HFF-Myc (cell line): ENCODE data around the gene XRCC3.

ENCODE experiments used
- DNase-seq: peaks from one replicate; pipeline ENCODE4 v3.0.0-alpha.2; 2011; ENCODE audit warnings: low read depth; ENCODE audit errors: extremely low read depth
- H3K4me3 ChIP-seq: replicated peaks from 2 replicates; pipeline ENCODE4 v1.5.1; 2011; ENCODE audit warnings: low read depth, mild to moderate bottlenecking, control low read depth, low read length
- TF ChIP-seq, protein P1 (sequence below): IDR thresholded peaks from 2 replicates; pipeline ENCODE4 v1.5.1; 2012; ENCODE audit warnings: mild to moderate bottlenecking, low read depth, low read length, control low read depth; ENCODE audit errors: missing control alignments

The XRCC3 gene

DNA sequence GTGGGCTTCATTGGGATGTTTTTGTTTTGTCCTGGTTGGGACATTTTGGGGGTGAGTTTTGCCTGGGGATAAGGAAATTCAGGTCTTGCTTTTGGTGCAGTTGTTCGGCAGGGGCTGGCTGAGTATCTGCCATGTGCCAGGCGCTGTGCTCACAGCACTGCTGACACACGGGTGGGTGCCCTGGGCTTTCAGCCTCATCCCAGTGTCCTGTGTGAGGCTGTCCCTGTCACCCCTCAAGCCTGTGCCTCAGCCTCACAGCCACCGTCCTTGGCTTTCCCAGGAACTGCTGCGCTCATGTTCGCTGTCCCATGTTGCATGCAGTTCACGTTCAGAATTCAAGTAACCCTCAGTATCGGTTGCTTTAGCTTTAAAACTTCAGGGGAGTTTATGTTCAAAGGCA is 24.9 kb downstream of the XRCC3 start:
- DNase-seq, result no peak
- H3K4me3 ChIP-seq, result no peak overlapping the region
- TF ChIP-seq, protein P1, sequence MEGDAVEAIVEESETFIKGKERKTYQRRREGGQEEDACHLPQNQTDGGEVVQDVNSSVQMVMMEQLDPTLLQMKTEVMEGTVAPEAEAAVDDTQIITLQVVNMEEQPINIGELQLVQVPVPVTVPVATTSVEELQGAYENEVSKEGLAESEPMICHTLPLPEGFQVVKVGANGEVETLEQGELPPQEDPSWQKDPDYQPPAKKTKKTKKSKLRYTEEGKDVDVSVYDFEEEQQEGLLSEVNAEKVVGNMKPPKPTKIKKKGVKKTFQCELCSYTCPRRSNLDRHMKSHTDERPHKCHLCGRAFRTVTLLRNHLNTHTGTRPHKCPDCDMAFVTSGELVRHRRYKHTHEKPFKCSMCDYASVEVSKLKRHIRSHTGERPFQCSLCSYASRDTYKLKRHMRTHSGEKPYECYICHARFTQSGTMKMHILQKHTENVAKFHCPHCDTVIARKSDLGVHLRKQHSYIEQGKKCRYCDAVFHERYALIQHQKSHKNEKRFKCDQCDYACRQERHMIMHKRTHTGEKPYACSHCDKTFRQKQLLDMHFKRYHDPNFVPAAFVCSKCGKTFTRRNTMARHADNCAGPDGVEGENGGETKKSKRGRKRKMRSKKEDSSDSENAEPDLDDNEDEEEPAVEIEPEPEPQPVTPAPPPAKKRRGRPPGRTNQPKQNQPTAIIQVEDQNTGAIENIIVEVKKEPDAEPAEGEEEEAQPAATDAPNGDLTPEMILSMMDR, result no peak

DNA sequence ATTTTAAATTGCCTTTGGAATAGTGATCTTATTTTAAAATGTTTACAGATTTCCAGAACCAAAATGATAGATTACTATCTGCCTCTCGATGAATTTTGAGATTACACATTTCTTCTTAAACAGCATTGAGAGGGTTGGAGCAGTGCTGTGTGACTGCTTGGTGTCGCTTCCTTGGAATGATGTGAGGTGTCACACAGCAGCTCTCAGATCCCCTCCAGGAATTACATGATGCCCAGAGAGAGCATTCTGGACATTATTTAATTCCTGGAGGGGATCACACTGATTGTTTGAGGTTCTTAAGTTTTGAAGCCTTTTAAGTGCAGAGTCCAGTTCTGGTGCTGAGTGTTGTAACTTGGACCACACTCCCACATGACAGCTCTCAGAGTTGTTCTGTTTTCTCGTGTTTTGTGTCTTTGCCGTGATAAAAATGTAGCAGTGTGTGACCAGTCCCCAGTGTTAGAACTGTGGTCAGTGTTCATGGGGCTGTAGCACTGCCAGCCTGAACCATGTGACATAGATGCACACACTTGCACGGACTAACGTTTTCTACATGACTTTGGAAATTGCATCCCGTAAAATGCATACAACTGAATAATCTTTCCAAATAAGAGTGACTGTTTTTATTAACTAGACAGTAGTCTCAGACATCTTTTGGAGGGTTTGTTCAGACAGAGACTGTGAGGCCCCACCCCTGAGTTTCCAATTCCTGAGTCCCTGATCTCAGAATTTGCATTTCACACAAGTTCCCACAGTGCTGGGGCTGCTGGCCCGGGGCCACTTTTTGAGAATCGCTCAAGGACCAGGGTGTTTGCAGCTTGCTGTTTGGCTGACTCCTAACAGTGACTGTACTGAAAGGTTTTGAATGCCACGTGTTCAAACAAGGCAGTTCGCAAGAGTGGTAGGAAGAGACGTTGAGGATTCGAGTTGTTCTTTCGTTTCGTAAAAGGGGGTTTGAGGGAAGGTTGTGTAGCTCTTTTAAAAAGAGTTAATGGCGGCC is 26.0 kb downstream of the XRCC3 start:
- no peak overlapping the region for H3K4me3 ChIP-seq
- DNase-seq, result no peak
- TF ChIP-seq, protein P1, result no peak

DNA sequence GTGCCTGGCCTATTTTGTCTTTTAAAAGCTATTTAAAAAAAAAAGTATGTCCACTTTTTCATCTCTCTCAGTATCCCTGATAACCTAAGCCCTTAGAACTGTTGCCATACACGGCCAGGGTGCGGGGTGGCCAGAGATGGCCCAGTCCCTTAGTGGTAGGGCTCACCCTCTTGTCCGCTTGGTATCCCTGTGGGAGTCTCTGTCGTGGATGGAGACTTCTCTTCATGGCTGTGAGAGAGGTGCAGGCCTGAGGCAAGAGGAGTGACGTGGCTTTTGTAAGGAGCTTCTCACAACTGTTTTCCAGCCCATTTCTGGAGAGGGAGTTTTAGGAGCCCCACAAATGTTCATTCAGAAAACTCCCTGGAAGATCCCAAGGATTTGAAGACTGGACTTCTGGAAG is 26.8 kb downstream of the XRCC3 start:
- TF ChIP-seq, protein P1, result no peak
- no peak for DNase-seq
- no peak overlapping the region for H3K4me3 ChIP-seq

DNA sequence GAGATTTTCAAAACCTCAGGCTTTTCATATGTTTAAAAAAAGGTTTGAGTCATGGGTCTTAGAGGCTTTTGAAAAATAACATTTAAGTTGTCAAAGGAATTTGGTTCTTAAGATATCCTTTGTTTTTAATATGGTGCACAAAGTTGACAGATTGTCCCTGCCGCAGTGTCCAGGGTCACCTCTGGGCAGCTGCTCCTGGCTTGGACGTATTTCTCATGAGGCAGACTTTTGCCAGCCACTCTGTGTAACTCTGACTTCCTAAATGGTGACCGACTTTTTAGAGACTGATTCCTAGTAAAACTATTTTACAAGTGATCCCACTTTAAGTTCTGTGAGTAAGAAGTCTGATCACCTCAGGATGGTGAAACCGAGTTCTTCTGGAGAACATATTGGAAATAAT is 27.5 kb downstream of the XRCC3 start:
- no peak for DNase-seq

DNA sequence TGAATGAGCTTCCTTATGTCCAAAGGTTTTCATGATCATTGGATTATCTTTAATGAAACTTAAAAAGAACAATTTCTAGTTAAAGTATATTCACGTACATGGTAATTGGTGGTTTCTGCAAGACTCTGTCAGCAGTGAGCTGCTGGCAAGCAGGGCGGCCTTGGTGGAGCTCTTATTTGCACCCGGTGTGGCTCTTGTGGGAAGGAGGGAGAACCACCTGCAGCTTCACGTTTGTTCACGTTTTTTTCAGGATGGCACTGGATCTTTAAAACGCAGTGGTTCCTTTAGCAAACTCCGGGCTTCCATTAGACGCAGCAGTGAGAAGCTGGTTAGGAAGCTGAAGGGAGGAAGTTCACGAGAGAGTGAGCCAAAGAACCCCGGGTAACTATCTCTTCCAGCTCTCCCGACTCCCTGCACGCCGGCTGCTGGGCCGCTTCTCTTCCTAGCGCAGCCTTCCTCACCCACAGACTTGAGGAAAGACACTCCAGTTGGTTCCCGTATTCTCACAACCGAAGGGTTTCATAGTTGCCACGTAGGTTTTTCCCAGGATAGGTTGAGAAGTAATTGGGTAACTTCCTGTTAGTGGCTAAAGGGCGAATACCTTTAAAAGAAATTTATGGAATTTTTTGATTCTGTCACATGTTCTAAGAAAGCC is 28.3 kb downstream of the XRCC3 start:
- no peak overlapping the region for H3K4me3 ChIP-seq
- TF ChIP-seq, protein P1, result no peak
- DNase-seq, result no peak

More for the DNA sequence above, 27.5 kb downstream of the XRCC3 start:
- TF ChIP-seq, protein P1, result no peak
- H3K4me3 ChIP-seq, result no peak overlapping the region

DNA sequence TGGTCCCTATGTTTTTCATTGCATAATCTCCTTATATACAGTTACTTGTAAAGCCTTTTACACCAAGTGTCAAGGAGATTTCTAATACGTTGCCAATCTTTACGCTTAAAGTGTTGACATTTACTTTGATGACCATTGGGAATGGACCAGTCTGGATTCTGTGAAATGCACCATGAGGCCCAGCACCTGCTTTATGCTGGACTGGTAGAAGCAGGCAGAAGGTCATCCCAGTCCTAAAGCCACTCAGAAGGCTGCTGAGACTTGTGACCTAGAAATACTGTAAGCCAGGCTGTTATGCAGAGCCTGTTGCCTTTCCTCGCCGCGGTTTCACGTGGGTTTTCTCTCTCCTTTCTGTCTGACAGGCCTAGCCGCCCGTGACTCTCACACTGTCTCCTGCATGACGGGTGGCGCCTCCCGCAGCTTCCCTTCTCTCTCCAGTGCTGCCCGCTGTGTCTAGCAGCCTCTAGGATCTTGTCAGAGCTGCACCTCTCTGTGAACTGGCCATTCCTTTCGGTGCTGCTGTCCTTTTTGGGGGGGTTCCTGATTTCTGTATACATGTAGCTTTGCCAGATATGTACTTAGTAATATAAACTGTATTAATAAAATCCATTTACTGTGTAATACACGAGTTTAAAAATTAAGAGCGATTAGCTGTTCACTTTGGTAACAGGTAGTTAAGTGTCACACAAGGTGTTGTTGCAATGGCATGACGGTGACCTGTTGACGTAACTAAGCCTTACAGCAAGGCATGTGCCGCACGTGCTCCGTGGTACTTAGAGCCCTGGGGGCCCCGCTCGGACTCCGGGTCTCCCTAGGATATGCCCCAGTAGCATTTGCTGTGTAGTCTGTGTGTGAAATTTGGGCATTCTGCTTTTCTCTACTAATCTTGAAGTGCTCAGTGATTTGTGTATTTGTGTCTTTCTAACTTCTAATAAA is 29.7 kb downstream of the XRCC3 start:
- no peak overlapping the region for H3K4me3 ChIP-seq
- no peak for DNase-seq
- TF ChIP-seq, protein P1, result no peak
